Astrocyte (in vitro differentiated cells and primary cell): ENCODE results near the gene CD151. TPM values are rescaled to one million over a fixed set of nuclear protein-coding genes. Genes with fewer than 3 reads are reported as not detected.
A peak's percentile ranks its signal among the peaks of the same experiment; 100 is the strongest.

Source experiments
- DNase-seq: peaks from one replicate; pipeline ENCODE4 v3.0.0-alpha.2; 2010; ENCODE audit warnings: low read depth
- FAIRE-seq: peaks from 2 replicates; lab custom pipeline; 2011; peaks lifted over from hg19 to GRCh38; lab: Jason Lieb, UNC
- H2AFZ ChIP-seq: 2 replicates; pipeline ENCODE4 v1.6.0; 2012; ENCODE audit warnings: low read depth, low read length, inconsistent platforms
- H3K27ac ChIP-seq: 2 replicates; pipeline ENCODE4 v1.5.1; 2011; ENCODE audit warnings: low read depth, low read length, inconsistent platforms
- H3K27me3 ChIP-seq: 2 replicates; pipeline ENCODE4 v1.6.0; 2011; ENCODE audit warnings: low read length, inconsistent platforms; ENCODE audit not compliant: insufficient read depth
- H3K36me3 ChIP-seq: 2 replicates; pipeline ENCODE4 v1.5.1; 2011; ENCODE audit warnings: low read length, inconsistent platforms; ENCODE audit not compliant: insufficient read depth
- H3K4me1 ChIP-seq: 2 replicates; pipeline ENCODE4 v1.5.1; 2011; ENCODE audit warnings: low read length, inconsistent platforms; ENCODE audit not compliant: insufficient read depth
- H3K4me2 ChIP-seq: 2 replicates; pipeline ENCODE4 v1.6.0; 2012; ENCODE audit warnings: low read length, inconsistent platforms
- H3K4me3 ChIP-seq: 2 replicates; pipeline ENCODE4 v1.5.1; 2011; ENCODE audit warnings: low read depth, mild to moderate bottlenecking, low read length, inconsistent platforms; ENCODE audit not compliant: insufficient read depth
- H3K79me2 ChIP-seq: 2 replicates; pipeline ENCODE4 v1.6.0; 2012; ENCODE audit warnings: mild to moderate bottlenecking, low read length, inconsistent platforms; ENCODE audit not compliant: insufficient read depth
- H3K9ac ChIP-seq: 2 replicates; pipeline ENCODE4 v1.6.0; 2012; ENCODE audit warnings: mild to moderate bottlenecking, low read length, inconsistent platforms
- H3K9me3 ChIP-seq: 2 replicates; pipeline ENCODE4 v1.5.1; 2012; ENCODE audit warnings: low read depth, mild to moderate bottlenecking, low read length, inconsistent platforms; ENCODE audit not compliant: insufficient read depth
- H4K20me1 ChIP-seq: 2 replicates; pipeline ENCODE4 v1.6.0; 2012; ENCODE audit warnings: low read length, inconsistent platforms; ENCODE audit not compliant: insufficient read depth
- H3K27ac Mint-ChIP-seq: one replicate; pipeline ENCODE4 v1.8.0; 2021; ENCODE audit warnings: mild to moderate bottlenecking, mixed read lengths; ENCODE audit not compliant: unreplicated experiment
- H3K27me3 Mint-ChIP-seq: one replicate; pipeline ENCODE4 v1.8.0; 2021; ENCODE audit warnings: low read depth, mixed read lengths; ENCODE audit not compliant: unreplicated experiment
- H3K36me3 Mint-ChIP-seq: one replicate; pipeline ENCODE4 v1.8.0; 2021; ENCODE audit warnings: low read depth, mixed read lengths; ENCODE audit not compliant: unreplicated experiment
- H3K4me1 Mint-ChIP-seq: one replicate; pipeline ENCODE4 v1.8.0; 2021; ENCODE audit warnings: low read depth, mixed read lengths; ENCODE audit not compliant: unreplicated experiment
- H3K4me3 Mint-ChIP-seq: one replicate; pipeline ENCODE4 v1.8.0; 2021; ENCODE audit warnings: mild to moderate bottlenecking, moderate library complexity, mixed read lengths; ENCODE audit not compliant: unreplicated experiment
- H3K9me3 Mint-ChIP-seq: one replicate; pipeline ENCODE4 v1.8.0; 2021; ENCODE audit warnings: mild to moderate bottlenecking, mixed read lengths; ENCODE audit not compliant: unreplicated experiment
- EZH2 ChIP-seq: IDR thresholded peaks from 2 replicates; pipeline ENCODE4 v1.6.1; 2012; ENCODE audit warnings: mild to moderate bottlenecking, low read length, inconsistent platforms; ENCODE audit not compliant: insufficient read depth
- total RNA-seq: library from RNA; stranded (reverse); gene quantifications from 2 replicates; pipeline ENCODE4 v1.2.1, GENCODE V29; 2021
- TF ChIP-seq, protein P1 (sequence below): IDR thresholded peaks from 2 replicates; pipeline ENCODE4 v1.5.1; 2011; ENCODE audit warnings: low read depth, mild to moderate bottlenecking, inconsistent platforms, low read length, moderate library complexity; ENCODE audit not compliant: insufficient read depth

Gene CD151
- total RNA-seq, 1 donor from 2014 or later = 421 TPM

DNA sequence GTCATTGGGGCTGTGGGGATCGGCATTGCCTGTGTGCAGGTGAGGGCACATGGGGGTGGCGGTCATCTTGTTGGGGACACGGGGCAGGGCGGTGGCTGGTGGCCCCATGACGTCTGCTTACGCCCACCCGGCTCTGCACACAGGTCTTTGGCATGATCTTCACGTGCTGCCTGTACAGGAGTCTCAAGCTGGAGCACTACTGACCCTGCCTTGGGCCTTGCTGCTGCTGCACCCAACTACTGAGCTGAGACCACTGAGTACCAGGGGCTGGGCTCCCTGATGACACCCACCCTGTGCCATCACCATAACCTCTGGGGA is 5.2 kb downstream of the CD151 start:
- no peak overlapping the region for H3K9ac ChIP-seq
- H3K36me3 ChIP-seq = peaks cover 19% of the 10 kb centered on the region
- Mint-ChIP-seq H3K36me3 (peaks cover 6% of the 10 kb centered on the region), H3K4me3 (no peak overlapping the region), H3K27me3 (no peaks in the 10 kb centered on the region), H3K27ac (no peak overlapping the region), H3K9me3 (no peaks in the 10 kb centered on the region), H3K4me1 (peaks cover 20% of the 10 kb centered on the region)
- no peak overlapping the region for H3K4me3 ChIP-seq
- no peak overlapping the region for H3K27ac ChIP-seq
- H3K79me2 ChIP-seq = peaks cover 92% of the 10 kb centered on the region
- no peaks in the 10 kb centered on the region for H3K27me3 ChIP-seq
- TF ChIP-seq, protein P1, sequence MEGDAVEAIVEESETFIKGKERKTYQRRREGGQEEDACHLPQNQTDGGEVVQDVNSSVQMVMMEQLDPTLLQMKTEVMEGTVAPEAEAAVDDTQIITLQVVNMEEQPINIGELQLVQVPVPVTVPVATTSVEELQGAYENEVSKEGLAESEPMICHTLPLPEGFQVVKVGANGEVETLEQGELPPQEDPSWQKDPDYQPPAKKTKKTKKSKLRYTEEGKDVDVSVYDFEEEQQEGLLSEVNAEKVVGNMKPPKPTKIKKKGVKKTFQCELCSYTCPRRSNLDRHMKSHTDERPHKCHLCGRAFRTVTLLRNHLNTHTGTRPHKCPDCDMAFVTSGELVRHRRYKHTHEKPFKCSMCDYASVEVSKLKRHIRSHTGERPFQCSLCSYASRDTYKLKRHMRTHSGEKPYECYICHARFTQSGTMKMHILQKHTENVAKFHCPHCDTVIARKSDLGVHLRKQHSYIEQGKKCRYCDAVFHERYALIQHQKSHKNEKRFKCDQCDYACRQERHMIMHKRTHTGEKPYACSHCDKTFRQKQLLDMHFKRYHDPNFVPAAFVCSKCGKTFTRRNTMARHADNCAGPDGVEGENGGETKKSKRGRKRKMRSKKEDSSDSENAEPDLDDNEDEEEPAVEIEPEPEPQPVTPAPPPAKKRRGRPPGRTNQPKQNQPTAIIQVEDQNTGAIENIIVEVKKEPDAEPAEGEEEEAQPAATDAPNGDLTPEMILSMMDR = no peak
- TF ChIP-seq EZH2 = no peak
- H3K4me2 ChIP-seq = no peak overlapping the region
- H2AFZ ChIP-seq = no peak overlapping the region
- peaks cover 44% of the 10 kb centered on the region for H3K4me1 ChIP-seq
- no peak for FAIRE-seq
- no peak for DNase-seq
- H4K20me1 ChIP-seq = peaks cover 85% of the 10 kb centered on the region
- no peaks in the 10 kb centered on the region for H3K9me3 ChIP-seq

DNA sequence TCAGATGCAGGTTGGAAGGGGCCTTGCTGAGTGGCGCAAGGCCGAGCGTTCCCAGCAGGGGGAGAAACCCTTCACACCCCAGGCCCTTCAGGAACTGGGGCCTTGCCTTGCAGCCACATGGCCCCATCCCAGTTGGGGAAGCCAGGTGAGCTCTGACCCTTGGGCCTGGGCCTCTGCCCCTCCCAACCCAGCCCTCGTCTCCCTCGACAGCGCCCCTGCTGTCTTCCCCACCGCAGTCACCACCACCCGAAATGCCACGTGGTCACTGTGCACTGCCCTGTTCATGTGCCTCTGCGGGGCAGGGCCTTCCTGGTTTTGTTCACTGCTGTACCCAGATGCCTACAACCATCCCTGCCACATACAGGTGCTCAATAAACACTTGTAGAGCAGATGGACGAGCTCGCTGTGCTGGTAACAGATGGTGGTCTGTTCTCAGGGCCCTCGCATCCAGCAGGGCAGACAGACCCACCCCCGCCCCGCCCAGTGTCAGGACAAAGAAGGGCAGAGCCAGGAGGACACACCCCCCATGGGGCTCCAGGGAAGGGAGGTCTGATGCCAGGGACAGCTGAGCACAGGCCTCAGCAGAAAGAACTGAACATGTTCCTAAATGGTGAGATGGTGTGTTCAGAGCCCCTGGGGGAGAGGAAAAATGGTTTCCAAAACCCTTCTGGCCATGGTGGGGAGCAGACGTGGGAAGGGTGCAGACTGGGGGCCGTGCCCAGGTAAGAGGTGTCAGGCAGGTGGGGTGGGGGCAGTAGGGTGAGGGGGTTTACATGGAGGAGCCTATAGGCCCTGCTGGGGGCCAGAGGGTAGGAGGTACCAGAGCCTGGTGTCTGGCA is 5.9 kb downstream of the CD151 start:
- Histone ChIP-seq H3K4me2 (no peak overlapping the region), H3K4me3 (no peak overlapping the region), H3K79me2 (peaks cover 85% of the 10 kb centered on the region), H3K36me3 (peaks cover 19% of the 10 kb centered on the region), H3K4me1 (peaks cover 49% of the 10 kb centered on the region), H3K27me3 (no peaks in the 10 kb centered on the region), H3K9me3 (no peaks in the 10 kb centered on the region), H3K9ac (no peak overlapping the region), H2AFZ (no peak overlapping the region), H4K20me1 (peaks cover 81% of the 10 kb centered on the region), H3K27ac (no peak overlapping the region)
- no peak overlapping the region for H3K4me3 Mint-ChIP-seq
- no peaks in the 10 kb centered on the region for H3K9me3 Mint-ChIP-seq
- H3K27me3 Mint-ChIP-seq = no peaks in the 10 kb centered on the region
- DNase-seq (no peak), FAIRE-seq (no peak)
- peak overlapping the region; percentile 87 for H3K27ac Mint-ChIP-seq
- H3K36me3 Mint-ChIP-seq = peaks cover 6% of the 10 kb centered on the region
- peaks cover 20% of the 10 kb centered on the region for H3K4me1 Mint-ChIP-seq
- TF ChIP-seq, protein P1 = no peak
- no peak for TF ChIP-seq EZH2

DNA sequence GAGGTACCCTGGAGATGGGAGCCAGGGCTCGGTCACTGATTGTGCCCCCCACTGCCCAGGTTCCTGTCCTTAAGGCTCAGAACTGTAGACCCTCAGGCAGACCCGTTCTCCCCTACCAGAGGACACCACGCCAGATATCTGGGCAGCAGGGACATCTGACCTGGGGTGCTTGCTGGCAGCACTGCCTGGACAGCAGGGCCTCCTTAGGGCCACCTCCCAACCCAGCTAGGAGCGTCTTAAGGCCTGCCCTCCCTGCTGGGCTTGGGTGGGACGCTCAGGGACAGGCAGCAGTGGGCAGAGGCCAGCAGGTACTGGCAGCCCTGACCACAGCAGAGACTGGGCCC is 6.5 kb downstream of the CD151 start:
- H3K27me3 ChIP-seq = no peaks in the 10 kb centered on the region
- H3K9me3 ChIP-seq = no peaks in the 10 kb centered on the region
- H3K36me3 ChIP-seq = peaks cover 19% of the 10 kb centered on the region
- no peak overlapping the region for H3K4me3 ChIP-seq
- H3K9me3 Mint-ChIP-seq = no peaks in the 10 kb centered on the region
- H3K4me3 Mint-ChIP-seq = no peak overlapping the region
- H3K27me3 Mint-ChIP-seq = no peaks in the 10 kb centered on the region
- H3K4me2 ChIP-seq = no peak overlapping the region
- H3K36me3 Mint-ChIP-seq = peaks cover 6% of the 10 kb centered on the region
- no peak overlapping the region for H3K9ac ChIP-seq
- no peak overlapping the region for H3K27ac ChIP-seq
- H3K4me1 ChIP-seq = peaks cover 48% of the 10 kb centered on the region
- peaks cover 75% of the 10 kb centered on the region for H4K20me1 ChIP-seq
- peaks cover 79% of the 10 kb centered on the region for H3K79me2 ChIP-seq
- no peak for FAIRE-seq
- DNase-seq = no peak
- no peak overlapping the region for H3K27ac Mint-ChIP-seq
- TF ChIP-seq EZH2 = no peak
- TF ChIP-seq, protein P1 = no peak
- H3K4me1 Mint-ChIP-seq = peaks cover 15% of the 10 kb centered on the region
- H2AFZ ChIP-seq = no peak overlapping the region
